Ovary (tissue), 9 donors: Measurements from ENCODE around the gene PTPRN2. TPM values are rescaled to one million over a fixed set of nuclear protein-coding genes. Genes with fewer than 3 reads are reported as not detected.

Experiments
- DNase-seq, 5 donors: peaks; one replicate each; pipeline ENCODE4 v3.0.0-alpha.2; 2019 to 2020
- H3K27ac ChIP-seq, 2 donors: fragments of 200-600 bp; one replicate each; pipeline versions ENCODE4 v1.5.1 to v1.8.0; 2019 to 2022
- H3K27me3 ChIP-seq: fragments of 200-600 bp; one replicate; pipeline ENCODE4 v1.8.0; 2022
- H3K36me3 ChIP-seq: fragments of 200-600 bp; sonication (generic); one replicate; pipeline ENCODE4 v1.5.1; 2019
- H3K4me1 ChIP-seq: one replicate; pipeline ENCODE4 v1.8.1; 2013; ENCODE audit warnings: mild to moderate bottlenecking, moderate library complexity; ENCODE audit not compliant: insufficient read depth
- H3K4me3 ChIP-seq: fragments of 200-600 bp; sonication (generic); one replicate; pipeline ENCODE4 v1.5.1; 2017
- H3K9me3 ChIP-seq, 2 donors: fragments of 200-600 bp in 1 of 2; sonication (generic) in 1 of 2; one replicate each; pipeline versions ENCODE4 v1.5.1 to v1.8.1; 2013 to 2019; ENCODE audit warnings: mild to moderate bottlenecking in 1 of 2, moderate library complexity in 1 of 2
- EP300 ChIP-seq: sonication (generic); formaldehyde crosslinking; IDR thresholded peaks from one replicate; pipeline ENCODE4 v1.6.1; 2017; ENCODE audit warnings: antibody characterized with exemption
- POLR2A ChIP-seq: fragments of 450-650 bp; IDR thresholded peaks from one replicate; pipeline ENCODE4 v1.6.1; 2017; ENCODE audit warnings: antibody characterized with exemption, mild to moderate bottlenecking, moderate library complexity
- WGBS, 3 donors: extraction: QIAGEN DNeasy Blood & Tissue Kit in 1 of 3; methylation state at CpG; one replicate each; pipeline versions ENCODE4 v1.1.5 to v1.1.7; 2013 to 2017; 5-methylcytosine and 5-hydroxymethylcytosine counted together
- intact Hi-C, 4 donors: fragments of 100-400 bp; cut with DNase I; formaldehyde crosslinking; loops; one replicate each; pipeline versions ENCODE4 v1.11.0 to v1.15.1; 2022 to 2023
- polyA plus RNA-seq, 2 donors: library from polyadenylated mRNA; stranded (reverse); fragments of 200-250 nt in 1 of 2; fragments of 350-450 nt in 1 of 2; fragmentation: Illumina TruSeq in 1 of 2; extraction: RNeasy Lipid Tissue Mini Kit (QIAGEN cat#74804) in 1 of 2; gene quantifications; one replicate each; pipeline ENCODE4 v1.2.3, GENCODE V29; 2013 to 2014
- total RNA-seq, 7 donors: library from RNA; depleted of rRNA in 2 of 7; stranded (reverse); fragments of >200 nt in 2 of 7; fragmentation: NEBNext Ultra II Directional in 3 of 7; extraction: Animal tissue kit (Norgen Biotek cat#: 25700) in 3 of 7; gene quantifications; one replicate each; pipeline versions ENCODE4 v1.1.0 to v1.2.4, GENCODE V29; 2016 to 2023
- TF ChIP-seq, protein P1 (sequence below), 3 donors: fragments of 450-650 bp in 2 of 3; fragments of 200-600 bp in 1 of 3; IDR thresholded peaks; one replicate each; pipeline versions ENCODE4 v1.5.1 to v1.8.0; 2016 to 2022; ENCODE audit warnings: antibody characterized with exemption in 3 of 3, mild to moderate bottlenecking in 1 of 3
- donor health status: DM: no; HTN: no; CAD: no; lungs with moderate emphysema.
- donor health status: DM: no; HTN: no; CAD: no.
- donor health status: Bipolar disorder and iron deficiency.
- donor health status: DM: yes; HTN: yes; CAD: no.
- donor health status: DM: no; HTN: no; CAD: no.
- donor health status: DM: yes; HTN: yes; CAD: no.

PTPRN2 gene
- total and polyA plus RNA-seq, 9 donors, result 3.5 to 11.1 (median 5.9) TPM

DNA sequence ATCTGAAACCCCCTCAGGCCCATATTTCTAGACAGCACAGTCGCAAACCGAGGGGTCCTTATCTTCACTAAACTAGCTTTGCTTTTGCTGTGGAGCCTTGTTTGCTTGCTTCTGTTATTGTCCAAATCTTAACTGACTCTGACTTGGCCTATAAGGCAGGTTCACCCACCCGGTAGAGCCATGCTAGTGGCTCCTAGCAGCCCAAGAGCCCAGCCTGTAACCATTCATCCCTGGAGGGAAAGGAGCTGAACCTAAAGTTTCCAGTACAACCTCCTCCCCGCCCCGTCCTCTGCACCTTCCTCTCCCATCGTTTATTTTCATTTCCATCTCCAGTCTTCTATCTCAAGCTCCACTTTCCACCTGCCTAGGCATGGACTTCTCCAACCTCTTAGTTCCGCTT is 345.7 kb downstream of the PTPRN2 start:
- Histone ChIP-seq H3K9me3 (no peaks in the 10 kb centered on the region), H3K4me1 (no peaks in the 10 kb centered on the region), H3K27ac (no peak overlapping the region), H3K36me3 (no peaks in the 10 kb centered on the region), H3K27me3 (no peaks in the 10 kb centered on the region), H3K4me3 (no peak overlapping the region)
- 81 to 85% (median 83%) methylated on average over 7 of the region's 7 CpGs for WGBS, 3 donors
- intact Hi-C loops, result no loop called here
- no peak for TF ChIP-seq POLR2A
- DNase-seq, result no peak

DNA sequence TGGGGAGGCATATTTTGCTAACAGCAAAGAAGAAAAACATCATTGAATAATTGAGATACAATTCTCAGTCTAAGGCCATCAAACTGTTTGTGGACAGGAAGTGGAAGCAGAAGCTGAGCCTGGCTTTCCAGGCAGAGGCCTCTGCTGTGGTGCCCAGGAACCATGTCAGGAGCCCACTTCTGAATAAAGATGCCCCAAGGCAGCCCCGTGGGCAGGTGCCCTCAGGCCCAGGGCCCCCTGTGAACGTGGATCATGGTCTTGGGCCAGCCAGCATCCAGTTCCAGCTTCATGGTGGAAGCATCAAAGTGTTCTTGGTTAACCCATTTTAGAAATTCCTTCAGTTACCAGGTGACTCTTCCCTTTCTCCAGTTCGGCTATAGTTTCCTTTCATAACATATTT is 346.8 kb downstream of the PTPRN2 start:
- intact Hi-C loops, result no loop called here
- TF ChIP-seq, protein P1, sequence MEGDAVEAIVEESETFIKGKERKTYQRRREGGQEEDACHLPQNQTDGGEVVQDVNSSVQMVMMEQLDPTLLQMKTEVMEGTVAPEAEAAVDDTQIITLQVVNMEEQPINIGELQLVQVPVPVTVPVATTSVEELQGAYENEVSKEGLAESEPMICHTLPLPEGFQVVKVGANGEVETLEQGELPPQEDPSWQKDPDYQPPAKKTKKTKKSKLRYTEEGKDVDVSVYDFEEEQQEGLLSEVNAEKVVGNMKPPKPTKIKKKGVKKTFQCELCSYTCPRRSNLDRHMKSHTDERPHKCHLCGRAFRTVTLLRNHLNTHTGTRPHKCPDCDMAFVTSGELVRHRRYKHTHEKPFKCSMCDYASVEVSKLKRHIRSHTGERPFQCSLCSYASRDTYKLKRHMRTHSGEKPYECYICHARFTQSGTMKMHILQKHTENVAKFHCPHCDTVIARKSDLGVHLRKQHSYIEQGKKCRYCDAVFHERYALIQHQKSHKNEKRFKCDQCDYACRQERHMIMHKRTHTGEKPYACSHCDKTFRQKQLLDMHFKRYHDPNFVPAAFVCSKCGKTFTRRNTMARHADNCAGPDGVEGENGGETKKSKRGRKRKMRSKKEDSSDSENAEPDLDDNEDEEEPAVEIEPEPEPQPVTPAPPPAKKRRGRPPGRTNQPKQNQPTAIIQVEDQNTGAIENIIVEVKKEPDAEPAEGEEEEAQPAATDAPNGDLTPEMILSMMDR (IDR thresholded peaks at IDR 0.05), result no peak
- Histone ChIP-seq H3K36me3 (no peaks in the 10 kb centered on the region), H3K4me1 (no peaks in the 10 kb centered on the region), H3K4me3 (no peak overlapping the region), H3K27me3 (no peaks in the 10 kb centered on the region), H3K27ac (no peak overlapping the region), H3K9me3 (no peaks in the 10 kb centered on the region)
- WGBS, 3 donors, result 73 to 84% (median 79%) methylated on average over 3 of the region's 3 CpGs
- no peak for DNase-seq

DNA sequence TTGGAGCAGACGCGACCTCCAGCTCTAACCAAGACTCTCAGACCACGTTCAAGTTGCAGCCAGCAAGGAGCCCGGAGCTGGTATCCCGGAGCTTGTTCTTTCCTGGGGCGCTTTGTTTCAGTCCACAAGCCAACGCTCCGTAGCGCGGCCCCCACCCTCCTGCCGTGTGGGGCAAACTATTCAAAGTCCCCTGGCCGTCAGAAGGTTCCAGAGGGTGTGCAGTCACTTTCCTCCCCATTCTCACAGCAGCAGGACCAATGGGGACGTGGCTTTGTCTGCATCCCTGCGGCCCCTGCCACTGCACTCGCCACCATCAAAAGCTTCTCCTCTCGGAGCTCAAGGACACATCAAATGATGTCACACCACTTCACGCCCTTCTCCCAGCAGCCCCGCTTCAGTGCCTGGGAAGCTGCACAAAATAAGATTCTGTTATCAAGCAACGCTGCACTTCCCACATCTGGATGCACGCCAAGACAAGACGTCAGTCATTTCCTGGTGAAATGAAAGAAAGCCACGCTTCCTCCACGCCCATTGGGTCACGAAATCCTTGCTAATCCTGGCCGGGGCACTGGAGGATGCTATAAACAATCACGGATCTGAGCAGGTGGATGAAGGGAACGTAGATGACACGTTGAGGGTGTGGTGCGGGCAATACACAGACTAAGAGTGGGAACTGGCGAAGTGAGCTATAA is 348.2 kb downstream of the PTPRN2 start:
- no peaks in the 10 kb centered on the region for H3K36me3 ChIP-seq
- TF ChIP-seq EP300 (no peak), POLR2A (no peak)
- TF ChIP-seq, protein P1 (IDR thresholded peaks at IDR 0.05), result no peak
- no peaks in the 10 kb centered on the region for H3K9me3 ChIP-seq
- H3K4me3 ChIP-seq, result no peak overlapping the region
- no peaks in the 10 kb centered on the region for H3K27me3 ChIP-seq
- H3K27ac ChIP-seq, result no peak overlapping the region
- intact Hi-C loops, result no loop called here
- H3K4me1 ChIP-seq, result no peaks in the 10 kb centered on the region
- whole genome bisulfite sequencing, 3 donors, result 31 to 59% (median 44%) methylated on average over 30 of the region's 30 CpGs
- no peak for DNase-seq

DNA sequence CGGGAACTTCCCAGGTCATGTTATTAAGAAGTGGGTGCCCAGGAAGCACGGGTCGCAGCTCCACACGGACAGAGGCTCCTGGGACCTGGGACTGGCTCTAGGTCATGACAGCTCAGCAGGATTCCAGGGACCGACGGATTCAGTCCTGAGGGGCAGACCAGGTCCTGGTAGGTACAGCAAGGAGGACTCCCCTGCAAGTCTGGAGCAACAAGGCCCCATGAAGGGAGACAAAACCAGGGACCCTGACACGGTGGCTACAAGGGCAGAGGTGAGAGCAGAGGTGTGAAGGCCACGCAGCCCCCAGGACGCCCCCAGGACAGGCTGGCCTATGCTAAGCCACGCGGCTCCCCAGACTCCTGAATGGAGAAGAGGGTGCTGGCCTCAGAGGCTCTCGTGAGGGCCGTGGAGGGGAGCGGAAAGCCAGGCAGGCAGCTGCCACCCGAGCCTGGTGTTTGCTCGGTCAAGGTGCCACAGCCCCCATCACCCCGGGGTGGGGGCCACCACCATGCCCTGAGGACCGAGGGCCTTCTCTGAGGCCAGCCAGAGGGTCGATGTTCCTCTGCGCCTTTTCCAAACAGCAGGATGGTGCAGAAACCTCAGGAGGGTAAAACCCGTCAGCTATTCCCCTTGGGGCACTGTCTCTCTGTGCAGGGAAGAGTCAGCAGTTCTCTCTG is 348.9 kb downstream of the PTPRN2 start:
- no peaks in the 10 kb centered on the region for H3K36me3 ChIP-seq
- 74 to 80% (median 75%) methylated on average over 21 of the region's 21 CpGs for WGBS, 3 donors
- H3K9me3 ChIP-seq, result no peaks in the 10 kb centered on the region
- no peak overlapping the region for H3K4me3 ChIP-seq
- TF ChIP-seq, protein P1 (IDR thresholded peaks at IDR 0.05), result no peak
- TF ChIP-seq POLR2A (no peak), EP300 (no peak)
- intact Hi-C loops, result no loop called here
- no peak for DNase-seq
- H3K27ac ChIP-seq, result no peak overlapping the region
- H3K27me3 ChIP-seq, result no peaks in the 10 kb centered on the region
- no peaks in the 10 kb centered on the region for H3K4me1 ChIP-seq

DNA sequence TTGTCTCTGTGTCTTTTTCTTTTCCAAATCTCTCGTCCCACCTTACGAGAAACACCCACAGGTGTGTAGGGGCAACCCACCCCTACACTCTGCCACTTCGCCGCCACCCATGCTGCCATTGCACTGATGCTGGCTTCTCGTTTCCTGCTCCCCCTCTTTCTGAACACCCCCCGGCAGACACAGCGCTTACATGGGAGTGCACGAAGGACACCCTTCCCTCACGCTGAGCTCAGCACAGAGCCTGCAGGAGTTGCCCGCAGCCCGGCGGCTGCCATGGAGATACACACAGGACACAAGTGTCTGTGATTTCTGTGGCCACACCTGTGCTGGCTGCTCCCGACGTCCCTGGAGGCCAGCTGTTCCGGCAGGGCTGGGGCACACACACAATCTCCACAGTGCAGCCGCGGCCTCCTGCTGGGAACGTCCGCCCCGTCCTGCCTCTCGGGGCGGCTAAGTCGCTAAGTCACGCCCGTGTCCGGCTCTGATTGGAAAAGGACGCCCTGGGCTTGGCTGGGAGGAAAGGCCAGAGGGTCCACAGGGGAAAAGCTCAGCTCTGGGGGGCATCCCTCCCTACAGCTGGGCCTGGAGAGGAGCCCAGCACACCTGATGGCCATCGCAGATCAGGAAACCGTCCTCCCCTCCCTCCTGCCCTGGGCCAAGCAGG is 349.8 kb downstream of the PTPRN2 start:
- Histone ChIP-seq H3K4me1 (no peaks in the 10 kb centered on the region), H3K27ac (no peak overlapping the region), H3K9me3 (no peaks in the 10 kb centered on the region), H3K36me3 (no peaks in the 10 kb centered on the region), H3K27me3 (no peaks in the 10 kb centered on the region), H3K4me3 (no peak overlapping the region)
- intact Hi-C loops, result no loop called here
- 75 to 80% (median 77%) methylated on average over 27 to 29 of the region's 29 CpGs for WGBS, 3 donors
- TF ChIP-seq, protein P1 (IDR thresholded peaks at IDR 0.05), result no peak
- TF ChIP-seq POLR2A (no peak), EP300 (no peak)
- no peak for DNase-seq
